SK-N-SH (cell line): ENCODE measurements around the gene SPSB3. TPM values are rescaled to one million over a fixed set of nuclear protein-coding genes. Genes with fewer than 3 reads are reported as not detected.

Source experiments
- CTCF ChIA-PET: fragments of 300-600, 350-600 bp; formaldehyde crosslinking; extraction: SDS; loops from one replicate; lab custom pipeline; 2021; lab: Yijun Ruan, JAX
- POLR2A ChIA-PET: fragments of 350-600 bp; sonication (Branson Sonifier 250); formaldehyde crosslinking; extraction: SDS; loops from one replicate; lab custom pipeline; 2020; ENCODE audit warnings: antibody characterized with exemption, inconsistent platforms; lab: Yijun Ruan, JAX
- DNase-seq: peaks from one replicate; pipeline ENCODE4 v3.0.0; 2012
- H2AFZ ChIP-seq: fragments of 200-600 bp; sonication (generic); 2 replicates; pipeline ENCODE4 v1.8.1; 2016; ENCODE audit warnings: antibody characterized with exemption, mild to moderate bottlenecking, low read depth
- H3F3A ChIP-seq: fragments of 200-600 bp; sonication (generic); replicated peaks from 2 replicates; pipeline ENCODE3; 2016; ENCODE audit warnings: antibody characterized with exemption, mild to moderate bottlenecking; ENCODE audit not compliant: insufficient read depth
- H3K27ac ChIP-seq, 2 experiments: fragments of 200-500 bp in 1 of 2; fragments of 200-600 bp in 1 of 2; sonication (Bioruptor generic) in 1 of 2; sonication (generic), shearing (Covaris generic) in 1 of 2; 2 replicates each; pipeline versions ENCODE4 v1.5.1 to v1.6.1; 2014 to 2016; ENCODE audit warnings: low read depth in 2 of 2, inconsistent platforms in 1 of 2, low read length in 1 of 2, mild to moderate bottlenecking in 1 of 2, mixed read lengths in 1 of 2
- H3K27me3 ChIP-seq: fragments of 200-600 bp; sonication (generic), shearing (Covaris generic); 2 replicates; pipeline ENCODE4 v1.6.1; 2016; ENCODE audit warnings: mixed run types; ENCODE audit not compliant: insufficient read depth
- H3K36me3 ChIP-seq, 2 experiments: fragments of 200-500 bp in 1 of 2; fragments of 200-600 bp in 1 of 2; sonication (Bioruptor generic) in 1 of 2; sonication (generic) in 1 of 2; replicated peaks in 1 of 2; 2 replicates each; pipeline versions ENCODE3 to v1.5.1; 2014 to 2016; ENCODE audit warnings: low read length in 1 of 2, mild to moderate bottlenecking in 1 of 2; ENCODE audit not compliant: insufficient read depth in 2 of 2, control insufficient read depth in 1 of 2
- H3K4me1 ChIP-seq, 2 experiments: fragments of 200-500 bp in 1 of 2; fragments of 200-600 bp in 1 of 2; sonication (Bioruptor generic) in 1 of 2; sonication (generic), shearing (Covaris generic) in 1 of 2; 2 replicates each; pipeline versions ENCODE4 v1.5.1 to v1.6.1; 2014 to 2016; ENCODE audit warnings: low read depth in 1 of 2, low read length in 1 of 2, mixed run types in 1 of 2; ENCODE audit not compliant: insufficient read depth in 2 of 2, control insufficient read depth in 1 of 2
- H3K4me2 ChIP-seq: fragments of 200-600 bp; sonication (generic), shearing (Covaris generic); 2 replicates; pipeline ENCODE4 v1.6.1; 2017; ENCODE audit warnings: mixed run types
- H3K4me3 ChIP-seq, 2 experiments: fragments of 200-500 bp in 1 of 2; fragments of 200-600 bp in 1 of 2; sonication (Bioruptor generic) in 1 of 2; sonication (generic), shearing (Covaris generic) in 1 of 2; 2 replicates each; pipeline versions ENCODE4 v1.5.1 to v1.8.1; 2014 to 2016; ENCODE audit warnings: low read depth in 2 of 2, inconsistent platforms in 1 of 2, low read length in 1 of 2, mild to moderate bottlenecking in 1 of 2, mixed read lengths in 1 of 2, moderate library complexity in 1 of 2
- H3K79me2 ChIP-seq: fragments of 200-600 bp; sonication (generic); 2 replicates; pipeline ENCODE4 v1.8.1; 2017; ENCODE audit warnings: mild to moderate bottlenecking; ENCODE audit not compliant: insufficient read depth
- H3K9ac ChIP-seq: fragments of 200-600 bp; sonication (generic); 2 replicates; pipeline ENCODE4 v1.6.1; 2017; ENCODE audit warnings: mixed run types
- H3K9me2 ChIP-seq: fragments of 200-600 bp; sonication (generic); 2 replicates; pipeline ENCODE4 v1.6.1; 2017; ENCODE audit warnings: mixed run types
- H3K9me3 ChIP-seq: fragments of 200-600 bp; sonication (generic); 2 replicates; pipeline ENCODE4 v1.6.1; 2017; ENCODE audit warnings: mixed run types, mild to moderate bottlenecking, moderate library complexity
- H4K20me1 ChIP-seq: fragments of 200-600 bp; sonication (generic); 2 replicates; pipeline ENCODE4 v1.6.1; 2017; ENCODE audit warnings: mild to moderate bottlenecking, mixed run types; ENCODE audit not compliant: insufficient read depth
- EZH2phosphoT487 ChIP-seq: fragments of 200-600 bp; sonication (generic); IDR thresholded peaks from 2 replicates; pipeline ENCODE4 v1.6.1; 2017; ENCODE audit warnings: low read depth, mixed run types, mild to moderate bottlenecking, antibody characterized with exemption, moderate library complexity, borderline replicate concordance
- FOSL2 ChIP-seq: IDR thresholded peaks from 2 replicates; pipeline ENCODE4 v1.4.0; 2012; ENCODE audit warnings: low read depth, mild to moderate bottlenecking, moderate library complexity, borderline replicate concordance
- FOXM1 ChIP-seq: IDR thresholded peaks from 2 replicates; pipeline ENCODE4 v1.4.0; 2012; ENCODE audit warnings: low read depth, mild to moderate bottlenecking
- GATA2 ChIP-seq: sonication (generic); formaldehyde crosslinking; IDR thresholded peaks from 2 replicates; pipeline ENCODE4 v1.5.0; 2020; ENCODE audit warnings: mild to moderate bottlenecking, missing genetic modification reagents
- MAX ChIP-seq: IDR thresholded peaks from 2 replicates; pipeline ENCODE4 v1.4.0; 2012; ENCODE audit warnings: low read depth
- MXI1 ChIP-seq: IDR thresholded peaks from 2 replicates; pipeline ENCODE4 v1.6.1; 2012; ENCODE audit warnings: mild to moderate bottlenecking, low read depth, low read length, improper control_type of control experiment
- NFIC ChIP-seq: IDR thresholded peaks from 2 replicates; pipeline ENCODE4 v1.4.0; 2012; ENCODE audit warnings: borderline replicate concordance
- PBX3 ChIP-seq: IDR thresholded peaks from 2 replicates; pipeline ENCODE4; 2012
- POLR2AphosphoS5 ChIP-seq: IDR thresholded peaks from 2 replicates; pipeline ENCODE4 v1.6.1; 2012; ENCODE audit warnings: low read depth, low read length
- RAD21 ChIP-seq: IDR thresholded peaks from 2 replicates; pipeline ENCODE4 v1.6.1; 2012; ENCODE audit warnings: mild to moderate bottlenecking, low read length
- RCOR1 ChIP-seq: fragments of 150-350 bp; IDR thresholded peaks from 2 replicates; pipeline ENCODE4 v1.6.1; 2017; ENCODE audit warnings: antibody characterized with exemption, low read length
- REST ChIP-seq: IDR thresholded peaks from 2 replicates; pipeline ENCODE4 v1.6.1; 2012; ENCODE audit warnings: mild to moderate bottlenecking, low read depth, low read length, moderate library complexity
- SIN3A ChIP-seq: IDR thresholded peaks from 2 replicates; pipeline ENCODE4 v1.6.1; 2012; ENCODE audit warnings: low read depth, mild to moderate bottlenecking, low read length, moderate library complexity, borderline replicate concordance
- TCF12 ChIP-seq: IDR thresholded peaks from 2 replicates; pipeline ENCODE4 v1.4.0; 2012
- TEAD4 ChIP-seq: IDR thresholded peaks from 2 replicates; pipeline ENCODE4 v1.4.0; 2012; ENCODE audit warnings: mild to moderate bottlenecking, borderline replicate concordance; ENCODE audit not compliant: insufficient read depth
- USF1 ChIP-seq: IDR thresholded peaks from 2 replicates; pipeline ENCODE4 v1.4.0; 2012; ENCODE audit warnings: low read depth, borderline replicate concordance
- USF2 ChIP-seq: fragments of 150-350 bp; IDR thresholded peaks from 2 replicates; pipeline ENCODE4 v1.6.1; 2017; ENCODE audit warnings: antibody characterized with exemption, low read length, low read depth, borderline replicate concordance
- ZBTB33 ChIP-seq: IDR thresholded peaks from 2 replicates; pipeline ENCODE4 v1.4.0; 2012; ENCODE audit warnings: low read depth, borderline replicate concordance
- WGBS: methylation state at CpG from one replicate; pipeline ENCODE4 v1.1.6; 2017; ENCODE audit warnings: low lambda C conversion rate; 5-methylcytosine and 5-hydroxymethylcytosine counted together
- polyA plus RNA-seq, 3 experiments: library from polyadenylated mRNA; depleted of rRNA; stranded (reverse); fragments of >200 nt; gene quantifications; 2 replicates each; pipeline ENCODE4 v1.2.3, GENCODE V29; 2012

Gene SPSB3
- polyA plus RNA-seq, 1 of the 3 experiments (the other 2 are of a cell fraction), result 40.6 TPM

- POLR2A ChIA-PET, result no interaction called here
- H3K4me3 ChIP-seq, result no peak overlapping the region
- peaks cover 3% of the 10 kb centered on the region for H3F3A ChIP-seq
- no peaks in the 10 kb centered on the region for H3K9me2 ChIP-seq
- DNase-seq, result no peak
- H2AFZ ChIP-seq, result no peak overlapping the region
- H3K27ac ChIP-seq, result no peak overlapping the region
- H3K79me2 ChIP-seq, result peaks cover 41% of the 10 kb centered on the region
- H3K9ac ChIP-seq, result no peak overlapping the region
- 93% methylated on average over 8 of the region's 44 CpGs for whole genome bisulfite sequencing
- no peak overlapping the region for H3K4me2 ChIP-seq
- no peaks in the 10 kb centered on the region; a peak in 1 of 4 replicates for H3K4me1 ChIP-seq
- H4K20me1 ChIP-seq, result peaks cover 6% of the 10 kb centered on the region; the same call in 1 of the 2 replicates
- TF ChIP-seq POLR2AphosphoS5 (no peak), RAD21 (no peak), GATA2 (no peak), MXI1 (no peak), REST (no peak), EZH2phosphoT487 (no peak), TCF12 (no peak), USF2 (no peak), TEAD4 (no peak), FOSL2 (no peak), MAX (no peak), SIN3A (no peak), FOXM1 (no peak), USF1 (no peak), NFIC (no peak), ZBTB33 (no peak), PBX3 (no peak), RCOR1 (no peak)
- TF ChIP-seq, all 33 proteins: peak for 0
- no peaks in the 10 kb centered on the region for H3K27me3 ChIP-seq
- H3K9me3 ChIP-seq, result no peaks in the 10 kb centered on the region
- CTCF ChIA-PET, result no interaction called here
- H3K36me3 ChIP-seq, result peaks cover 0 to 48% of the 10 kb centered on the region in 2 experiments
These were observed 5.1 kb upstream of the SPSB3 start for GRCh38 chr16:1787322-1788094.
